Measurements from ENCODE around the gene SPATA9.
A peak's percentile ranks its signal among the peaks of the same experiment; 100 is the strongest.

The SPATA9 gene

DNA sequence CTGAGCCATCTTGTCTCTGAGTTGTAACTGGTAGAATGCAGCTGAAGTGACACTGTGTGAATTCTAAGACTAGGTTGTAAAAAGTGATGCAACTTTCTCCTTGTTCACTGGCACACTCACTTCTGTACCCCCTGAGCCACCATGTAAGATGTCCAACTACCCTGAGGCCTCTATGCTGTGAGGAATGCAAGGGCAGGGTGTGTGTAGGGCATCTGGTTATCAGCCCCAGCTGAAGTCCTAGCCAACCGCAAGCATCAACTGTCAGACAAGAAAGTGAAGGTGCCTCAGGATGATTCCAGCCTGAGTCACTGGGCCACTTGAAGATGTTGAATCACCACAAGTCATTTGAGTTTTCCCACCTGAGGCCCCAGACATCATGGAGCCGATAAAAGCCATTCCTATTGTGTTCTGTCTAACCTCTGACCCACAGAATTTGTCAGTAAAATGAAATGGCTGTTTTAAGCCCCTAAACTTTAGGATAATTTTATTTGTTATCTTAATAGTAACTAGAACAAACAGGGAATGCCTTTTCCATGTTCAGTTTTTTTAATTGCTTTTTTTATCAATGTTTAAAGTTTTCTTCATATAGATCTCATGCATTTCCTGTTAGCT is 29.7 kb upstream of the SPATA9 start (continued):
- TF ChIP-seq GLIS2 (tag by site-specific recombination; IDR thresholded peaks at IDR 0.05), result no peak
- peak; percentile 97 for TF ChIP-seq PRDM1 (tag by site-specific recombination; IDR thresholded peaks at IDR 0.05)
- no peak for TF ChIP-seq ZNF48 (tag by site-specific recombination; IDR thresholded peaks at IDR 0.05)
- TF ChIP-seq ZNF624 (tag by site-specific recombination; IDR thresholded peaks at IDR 0.05), result no peak
- TF ChIP-seq ZNF366 (tag by site-specific recombination; conservative IDR thresholded peaks at IDR 0.05), result peak; percentile 87
- TF ChIP-seq ZNF664 (tag by site-specific recombination; IDR thresholded peaks at IDR 0.05), result no peak
- no peak for TF ChIP-seq EGR2 (tag by site-specific recombination; IDR thresholded peaks at IDR 0.05; ENCODE audit: low read depth)
- TF ChIP-seq SCRT1 (tag by site-specific recombination; IDR thresholded peaks at IDR 0.05; ENCODE audit: borderline replicate concordance), result 0 out of 2 replicates have a peak, but pooled peaks have one; percentile 58
- TF ChIP-seq, protein P1, sequence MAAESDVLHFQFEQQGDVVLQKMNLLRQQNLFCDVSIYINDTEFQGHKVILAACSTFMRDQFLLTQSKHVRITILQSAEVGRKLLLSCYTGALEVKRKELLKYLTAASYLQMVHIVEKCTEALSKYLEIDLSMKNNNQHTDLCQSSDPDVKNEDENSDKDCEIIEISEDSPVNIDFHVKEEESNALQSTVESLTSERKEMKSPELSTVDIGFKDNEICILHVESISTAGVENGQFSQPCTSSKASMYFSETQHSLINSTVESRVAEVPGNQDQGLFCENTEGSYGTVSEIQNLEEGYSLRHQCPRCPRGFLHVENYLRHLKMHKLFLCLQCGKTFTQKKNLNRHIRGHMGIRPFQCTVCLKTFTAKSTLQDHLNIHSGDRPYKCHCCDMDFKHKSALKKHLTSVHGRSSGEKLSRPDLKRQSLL (tag by site-specific recombination; IDR thresholded peaks at IDR 0.05), result peak; percentile 90
- TF ChIP-seq ZNF311 (tag by site-specific recombination; IDR thresholded peaks at IDR 0.05; ENCODE audit: borderline replicate concordance), result no peak
- no peak for TF ChIP-seq ZNF416 (tag by site-specific recombination; IDR thresholded peaks at IDR 0.05)
- TF ChIP-seq ZNF473 (tag by site-specific recombination; IDR thresholded peaks at IDR 0.05), result no peak
- TF ChIP-seq ZNF830 (tag by site-specific recombination; IDR thresholded peaks at IDR 0.05; ENCODE audit: low read depth), result no peak
- TF ChIP-seq, protein P2, sequence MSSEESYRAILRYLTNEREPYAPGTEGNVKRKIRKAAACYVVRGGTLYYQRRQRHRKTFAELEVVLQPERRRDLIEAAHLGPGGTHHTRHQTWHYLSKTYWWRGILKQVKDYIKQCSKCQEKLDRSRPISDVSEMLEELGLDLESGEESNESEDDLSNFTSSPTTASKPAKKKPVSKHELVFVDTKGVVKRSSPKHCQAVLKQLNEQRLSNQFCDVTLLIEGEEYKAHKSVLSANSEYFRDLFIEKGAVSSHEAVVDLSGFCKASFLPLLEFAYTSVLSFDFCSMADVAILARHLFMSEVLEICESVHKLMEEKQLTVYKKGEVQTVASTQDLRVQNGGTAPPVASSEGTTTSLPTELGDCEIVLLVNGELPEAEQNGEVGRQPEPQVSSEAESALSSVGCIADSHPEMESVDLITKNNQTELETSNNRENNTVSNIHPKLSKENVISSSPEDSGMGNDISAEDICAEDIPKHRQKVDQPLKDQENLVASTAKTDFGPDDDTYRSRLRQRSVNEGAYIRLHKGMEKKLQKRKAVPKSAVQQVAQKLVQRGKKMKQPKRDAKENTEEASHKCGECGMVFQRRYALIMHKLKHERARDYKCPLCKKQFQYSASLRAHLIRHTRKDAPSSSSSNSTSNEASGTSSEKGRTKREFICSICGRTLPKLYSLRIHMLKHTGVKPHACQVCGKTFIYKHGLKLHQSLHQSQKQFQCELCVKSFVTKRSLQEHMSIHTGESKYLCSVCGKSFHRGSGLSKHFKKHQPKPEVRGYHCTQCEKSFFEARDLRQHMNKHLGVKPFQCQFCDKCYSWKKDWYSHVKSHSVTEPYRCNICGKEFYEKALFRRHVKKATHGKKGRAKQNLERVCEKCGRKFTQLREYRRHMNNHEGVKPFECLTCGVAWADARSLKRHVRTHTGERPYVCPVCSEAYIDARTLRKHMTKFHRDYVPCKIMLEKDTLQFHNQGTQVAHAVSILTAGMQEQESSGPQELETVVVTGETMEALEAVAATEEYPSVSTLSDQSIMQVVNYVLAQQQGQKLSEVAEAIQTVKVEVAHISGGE (tag by site-specific recombination; conservative IDR thresholded peaks at IDR 0.05; ENCODE audit: low read depth), result no peak
- TF ChIP-seq KLF1 (tag by site-specific recombination; IDR thresholded peaks at IDR 0.05), result no peak
- no peak for TF ChIP-seq ZNF521 (tag by site-specific recombination; IDR thresholded peaks at IDR 0.05)
- TF ChIP-seq ZNF23 (tag by site-specific recombination; IDR thresholded peaks at IDR 0.05; ENCODE audit: borderline replicate concordance), result no peak
- no peak for TF ChIP-seq ZNF501 (tag by site-specific recombination; IDR thresholded peaks at IDR 0.05)
- peak; percentile 79 for TF ChIP-seq ZNF629 (tag by site-specific recombination; IDR thresholded peaks at IDR 0.05)
- TF ChIP-seq ZNF133 (tag by site-specific recombination; IDR thresholded peaks at IDR 0.05), result no peak
- 0 out of 2 replicates have a peak, but pooled peaks have one; percentile 49 for TF ChIP-seq ZNF324 (tag by site-specific recombination; IDR thresholded peaks at IDR 0.05)
- no peak for TF ChIP-seq ZNF768 (tag by site-specific recombination; IDR thresholded peaks at IDR 0.05)
- TF ChIP-seq, protein P3, sequence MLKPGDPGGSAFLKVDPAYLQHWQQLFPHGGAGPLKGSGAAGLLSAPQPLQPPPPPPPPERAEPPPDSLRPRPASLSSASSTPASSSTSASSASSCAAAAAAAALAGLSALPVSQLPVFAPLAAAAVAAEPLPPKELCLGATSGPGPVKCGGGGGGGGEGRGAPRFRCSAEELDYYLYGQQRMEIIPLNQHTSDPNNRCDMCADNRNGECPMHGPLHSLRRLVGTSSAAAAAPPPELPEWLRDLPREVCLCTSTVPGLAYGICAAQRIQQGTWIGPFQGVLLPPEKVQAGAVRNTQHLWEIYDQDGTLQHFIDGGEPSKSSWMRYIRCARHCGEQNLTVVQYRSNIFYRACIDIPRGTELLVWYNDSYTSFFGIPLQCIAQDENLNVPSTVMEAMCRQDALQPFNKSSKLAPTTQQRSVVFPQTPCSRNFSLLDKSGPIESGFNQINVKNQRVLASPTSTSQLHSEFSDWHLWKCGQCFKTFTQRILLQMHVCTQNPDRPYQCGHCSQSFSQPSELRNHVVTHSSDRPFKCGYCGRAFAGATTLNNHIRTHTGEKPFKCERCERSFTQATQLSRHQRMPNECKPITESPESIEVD (tag by site-specific recombination; IDR thresholded peaks at IDR 0.05), result peak; percentile 76
- peak; percentile 75; the same call in 1 of the 2 replicates for TF ChIP-seq KLF8 (tag by site-specific recombination; IDR thresholded peaks at IDR 0.05)
- TF ChIP-seq, protein P4, sequence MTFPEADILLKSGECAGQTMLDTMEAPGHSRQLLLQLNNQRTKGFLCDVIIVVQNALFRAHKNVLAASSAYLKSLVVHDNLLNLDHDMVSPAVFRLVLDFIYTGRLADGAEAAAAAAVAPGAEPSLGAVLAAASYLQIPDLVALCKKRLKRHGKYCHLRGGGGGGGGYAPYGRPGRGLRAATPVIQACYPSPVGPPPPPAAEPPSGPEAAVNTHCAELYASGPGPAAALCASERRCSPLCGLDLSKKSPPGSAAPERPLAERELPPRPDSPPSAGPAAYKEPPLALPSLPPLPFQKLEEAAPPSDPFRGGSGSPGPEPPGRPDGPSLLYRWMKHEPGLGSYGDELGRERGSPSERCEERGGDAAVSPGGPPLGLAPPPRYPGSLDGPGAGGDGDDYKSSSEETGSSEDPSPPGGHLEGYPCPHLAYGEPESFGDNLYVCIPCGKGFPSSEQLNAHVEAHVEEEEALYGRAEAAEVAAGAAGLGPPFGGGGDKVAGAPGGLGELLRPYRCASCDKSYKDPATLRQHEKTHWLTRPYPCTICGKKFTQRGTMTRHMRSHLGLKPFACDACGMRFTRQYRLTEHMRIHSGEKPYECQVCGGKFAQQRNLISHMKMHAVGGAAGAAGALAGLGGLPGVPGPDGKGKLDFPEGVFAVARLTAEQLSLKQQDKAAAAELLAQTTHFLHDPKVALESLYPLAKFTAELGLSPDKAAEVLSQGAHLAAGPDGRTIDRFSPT (tag by site-specific recombination; IDR thresholded peaks at IDR 0.05), result peak; percentile 94
- TF ChIP-seq SP7 (tag by site-specific recombination; IDR thresholded peaks at IDR 0.05), result peak; percentile 87
- peak; percentile 67; the same call in 1 of the 2 replicates for TF ChIP-seq ZNF660 (tag by site-specific recombination; IDR thresholded peaks at IDR 0.05)
- TF ChIP-seq, protein P5, sequence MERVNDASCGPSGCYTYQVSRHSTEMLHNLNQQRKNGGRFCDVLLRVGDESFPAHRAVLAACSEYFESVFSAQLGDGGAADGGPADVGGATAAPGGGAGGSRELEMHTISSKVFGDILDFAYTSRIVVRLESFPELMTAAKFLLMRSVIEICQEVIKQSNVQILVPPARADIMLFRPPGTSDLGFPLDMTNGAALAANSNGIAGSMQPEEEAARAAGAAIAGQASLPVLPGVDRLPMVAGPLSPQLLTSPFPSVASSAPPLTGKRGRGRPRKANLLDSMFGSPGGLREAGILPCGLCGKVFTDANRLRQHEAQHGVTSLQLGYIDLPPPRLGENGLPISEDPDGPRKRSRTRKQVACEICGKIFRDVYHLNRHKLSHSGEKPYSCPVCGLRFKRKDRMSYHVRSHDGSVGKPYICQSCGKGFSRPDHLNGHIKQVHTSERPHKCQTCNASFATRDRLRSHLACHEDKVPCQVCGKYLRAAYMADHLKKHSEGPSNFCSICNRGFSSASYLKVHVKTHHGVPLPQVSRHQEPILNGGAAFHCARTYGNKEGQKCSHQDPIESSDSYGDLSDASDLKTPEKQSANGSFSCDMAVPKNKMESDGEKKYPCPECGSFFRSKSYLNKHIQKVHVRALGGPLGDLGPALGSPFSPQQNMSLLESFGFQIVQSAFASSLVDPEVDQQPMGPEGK (tag by site-specific recombination; IDR thresholded peaks at IDR 0.05), result peak; percentile 74
- no peak for TF ChIP-seq ZNF302 (tag by site-specific recombination; IDR thresholded peaks at IDR 0.05; ENCODE audit: low read depth)
- no peak for TF ChIP-seq ZNF274 (IDR thresholded peaks at IDR 0.05; ENCODE audit: low read length)
- no peak for TF ChIP-seq ZNF274 (tag by site-specific recombination; IDR thresholded peaks at IDR 0.05; ENCODE audit: borderline replicate concordance)
